T-cell (primary cell): ENCODE measurements around the gene DENND1A. TPM values are rescaled to one million over a fixed set of nuclear protein-coding genes. Genes with fewer than 3 reads are reported as not detected.

ENCODE experiments used
- ATAC-seq, 4 experiments: fragments of 200-7000 bp in 3 of 4; fragments of 150-1000 bp in 1 of 4; cut with Tn5 transposase; replicated peaks in 1 of 4; 1 replicate in 3 of 4; 2 replicates in 1 of 4; pipeline ENCODE4 v1.10.0; 2021; ENCODE audit warnings: moderate library complexity in 3 of 4, mild to moderate bottlenecking in 2 of 4, moderate number of reproducible peaks in 1 of 4
- CTCF ChIA-PET, 2 donors: fragments of 300-600 bp; sonication (Branson Sonifier 250); formaldehyde crosslinking; loops; one replicate each; lab custom pipeline; 2022; ENCODE audit warnings: antibody characterized with exemption in 2 of 2; lab: Charles Lee
- POLR2A ChIA-PET, 2 donors: fragments of 300-600 bp; sonication (Branson Sonifier 250); formaldehyde crosslinking; loops; one replicate each; lab custom pipeline; 2022; ENCODE audit warnings: antibody characterized with exemption in 2 of 2; lab: Charles Lee
- DNase-seq, 35 experiments: peaks; one replicate each; pipeline versions ENCODE4 v3.0.0 to v3.0.0-alpha.2; 2013 to 2023
- H3K27ac ChIP-seq: one replicate; pipeline ENCODE4 v1.5.1; 2013; ENCODE audit warnings: low read length
- H3K27me3 ChIP-seq, 2 experiments: replicated peaks in 1 of 2; 1 replicate in 1 of 2; 2 replicates in 1 of 2; pipeline versions ENCODE4 v1.6.1 to v1.7.0; 2013; ENCODE audit warnings: low read length in 1 of 2, mixed read lengths in 1 of 2; ENCODE audit not compliant: control insufficient read depth in 2 of 2, insufficient read depth in 2 of 2; ENCODE audit errors: extremely low read depth in 1 of 2
- H3K36me3 ChIP-seq, 2 donors: 1 replicate in 1 of 2; 2 replicates in 1 of 2; pipeline versions ENCODE4 v1.6.1 to v1.7.0; 2013; ENCODE audit warnings: low read length in 1 of 2; ENCODE audit not compliant: control insufficient read depth in 2 of 2, insufficient read depth in 1 of 2; ENCODE audit errors: extremely low read depth in 1 of 2
- H3K4me1 ChIP-seq, 2 experiments: 1 replicate in 1 of 2; 2 replicates in 1 of 2; pipeline versions ENCODE4 v1.6.1 to v1.7.0; 2013; ENCODE audit warnings: low read length in 2 of 2, mixed read lengths in 1 of 2; ENCODE audit not compliant: insufficient read depth in 2 of 2, control insufficient read depth in 1 of 2; ENCODE audit errors: extremely low read depth in 1 of 2
- H3K4me3 ChIP-seq, 2 donors: 1 replicate in 1 of 2; 2 replicates in 1 of 2; pipeline versions ENCODE4 v1.5.1 to v1.7.0; 2013; ENCODE audit warnings: mild to moderate bottlenecking in 2 of 2, low read length in 1 of 2, moderate library complexity in 1 of 2; ENCODE audit not compliant: control insufficient read depth in 1 of 2; ENCODE audit errors: extremely low read depth in 1 of 2
- H3K9me3 ChIP-seq: 2 replicates; pipeline ENCODE4 v1.7.0; 2013
- H3K27ac Mint-ChIP-seq, 2 donors: one replicate each; pipeline ENCODE4 v1.8.0; 2020 to 2021; ENCODE audit warnings: mild to moderate bottlenecking in 2 of 2, mixed read lengths in 2 of 2
- H3K27me3 Mint-ChIP-seq, 2 donors: one replicate each; pipeline ENCODE4 v1.8.0; 2021 to 2022; ENCODE audit warnings: mixed read lengths in 2 of 2
- H3K36me3 Mint-ChIP-seq: one replicate; pipeline ENCODE4 v1.8.0; 2021; ENCODE audit warnings: mixed read lengths
- H3K4me1 Mint-ChIP-seq, 3 donors: one replicate each; pipeline ENCODE4 v1.8.0; 2020 to 2022; ENCODE audit warnings: mixed read lengths in 3 of 3, mild to moderate bottlenecking in 1 of 3
- H3K4me3 Mint-ChIP-seq, 3 donors: one replicate each; pipeline ENCODE4 v1.8.0; 2020 to 2022; ENCODE audit warnings: mild to moderate bottlenecking in 3 of 3, mixed read lengths in 3 of 3, moderate library complexity in 3 of 3
- H3K9me3 Mint-ChIP-seq, 3 donors: one replicate each; pipeline ENCODE4 v1.8.0; 2020 to 2022; ENCODE audit warnings: mixed read lengths in 3 of 3
- WGBS: methylation state at CpG from one replicate; pipeline ENCODE4 v1.1.5; 2013; ENCODE audit warnings: missing lambda C conversion rate; ENCODE audit not compliant: insufficient coverage; 5-methylcytosine and 5-hydroxymethylcytosine counted together
- total RNA-seq, 35 experiments: library from RNA in 6 of 35; stranded (reverse) in 6 of 35; fragments of 120-200 nt in 1 of 35; gene quantifications; one replicate each; pipeline versions ENCODE4 v1.2.1 to v1.2.4 and lab custom pipeline; 2013 to 2026

DENND1A gene
- total RNA-seq, 5 donors from 2014 or later (not counting 1 experiment from before 2014, with no cell fraction given) = 12.4 to 19.9 (median 14.1) TPM

GRCh38 chr9:123615381-123615780 is 314.5 kb downstream of the DENND1A start:
- no peak for DNase-seq
- H3K4me1 Mint-ChIP-seq = peaks cover 0 to 6% (median 0%) of the 10 kb centered on the region in 3 donors
- Histone ChIP-seq H3K9me3 (no peaks in the 10 kb centered on the region), H3K4me3 (no peak overlapping the region), H3K4me1 (no peaks in the 10 kb centered on the region), H3K36me3 (peaks cover 3% of the 10 kb centered on the region in 2 donors), H3K27ac (no peak overlapping the region), H3K27me3 (no peaks in the 10 kb centered on the region)
- no peak overlapping the region for H3K27ac Mint-ChIP-seq
- H3K4me3 Mint-ChIP-seq = no peak overlapping the region
- H3K27me3 Mint-ChIP-seq = no peaks in the 10 kb centered on the region
- no CpG with 5 or more reads among the region's 1 CpG for WGBS
- H3K9me3 Mint-ChIP-seq = no peaks in the 10 kb centered on the region
- peaks cover 26% of the 10 kb centered on the region for H3K36me3 Mint-ChIP-seq
- no peak for ATAC-seq
- ChIA-PET POLR2A (no interaction called here), CTCF (no interaction called here)

DNA sequence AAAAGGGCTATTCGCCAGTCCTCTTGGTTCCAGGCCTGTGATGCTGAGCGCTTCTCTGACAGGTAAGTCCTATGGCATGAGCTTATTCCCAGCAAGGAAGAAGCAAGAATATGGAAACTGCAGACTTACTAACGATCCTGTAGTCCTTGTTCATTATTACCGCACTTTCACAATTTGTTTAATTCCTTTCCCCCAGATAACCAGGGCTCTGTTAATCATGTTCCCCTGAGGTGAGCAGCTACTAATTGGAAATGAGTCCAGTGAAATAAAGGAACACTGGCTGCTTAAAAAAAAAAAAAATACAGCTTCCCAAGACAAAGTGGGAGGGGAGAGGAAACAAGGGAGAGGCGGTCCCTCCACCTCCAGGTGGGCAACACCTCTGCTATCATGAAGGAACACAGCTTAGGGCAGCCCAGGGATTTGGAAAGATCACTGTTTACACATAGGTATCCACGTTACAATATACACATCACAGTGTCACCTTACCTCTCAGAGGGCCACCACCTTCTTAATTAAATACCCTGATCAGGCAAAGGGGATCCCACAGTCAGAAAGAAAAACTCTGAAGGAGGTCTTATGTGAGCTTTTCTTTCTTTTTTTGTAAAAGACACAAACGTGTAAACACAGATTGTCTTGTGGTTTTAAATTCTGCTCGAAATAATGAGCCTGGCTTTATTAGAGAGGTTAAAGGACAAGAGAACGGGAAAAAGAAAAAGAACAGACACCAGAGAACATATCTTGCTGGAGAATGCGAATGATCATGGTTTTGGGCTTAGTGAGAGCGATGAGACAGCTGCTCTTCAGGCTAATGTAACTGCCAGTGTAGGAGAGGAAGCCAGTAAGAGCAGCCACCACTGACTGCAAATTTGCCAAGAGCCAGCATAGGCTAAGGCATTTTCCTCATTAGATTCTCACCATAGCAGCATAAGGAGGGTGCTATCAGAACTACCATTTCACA is 315.3 kb downstream of the DENND1A start:
- POLR2A ChIA-PET = no interaction called here
- Histone ChIP-seq H3K4me3 (no peak overlapping the region), H3K4me1 (no peaks in the 10 kb centered on the region), H3K36me3 (peaks cover 3% of the 10 kb centered on the region in 2 donors), H3K27ac (no peak overlapping the region), H3K27me3 (no peaks in the 10 kb centered on the region), H3K9me3 (no peaks in the 10 kb centered on the region)
- H3K27ac Mint-ChIP-seq = no peak overlapping the region
- no peaks in the 10 kb centered on the region for H3K9me3 Mint-ChIP-seq
- ATAC-seq (no peak), DNase-seq (no peak)
- WGBS = 93% methylated on average over 6 of the region's 11 CpGs
- peaks cover 0 to 6% (median 0%) of the 10 kb centered on the region in 3 donors for H3K4me1 Mint-ChIP-seq
- CTCF ChIA-PET = interaction anchor here in 1 of 2 donors (0.7 kb wide), 2 partner anchors 18 to 23 kb away, joined by 3 read pairs; no protein-coding TSS in a partner anchor
- peaks cover 23% of the 10 kb centered on the region for H3K36me3 Mint-ChIP-seq
- H3K4me3 Mint-ChIP-seq = no peak overlapping the region
- no peaks in the 10 kb centered on the region for H3K27me3 Mint-ChIP-seq

DNA sequence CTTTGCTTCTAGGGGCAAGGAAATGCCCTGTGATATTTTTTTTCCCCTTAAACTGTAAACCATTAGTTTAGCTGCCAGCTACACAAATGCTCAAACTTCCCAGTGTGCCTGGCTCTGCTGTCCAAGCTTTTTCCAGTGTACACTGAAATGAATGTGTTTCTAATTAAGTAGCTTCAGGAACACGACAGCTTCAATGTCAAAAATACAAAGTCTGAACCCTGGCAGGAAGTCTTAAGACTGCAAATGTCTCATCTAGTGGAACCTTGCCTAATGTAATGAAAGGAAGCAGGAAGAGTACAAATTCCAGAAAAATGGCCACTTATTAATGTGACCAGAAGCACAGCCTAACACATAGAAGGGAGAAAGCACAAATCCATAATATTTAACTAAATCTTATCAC is 318.7 kb downstream of the DENND1A start:
- no peak overlapping the region for H3K4me3 ChIP-seq
- H3K27ac ChIP-seq = no peak overlapping the region
- no peak overlapping the region for H3K27ac Mint-ChIP-seq
- H3K36me3 Mint-ChIP-seq = peaks cover 15% of the 10 kb centered on the region
- ChIA-PET POLR2A (no interaction called here), CTCF (no interaction called here)
- 91% methylated on average over 1 of the region's 1 CpG for whole genome bisulfite sequencing
- H3K9me3 ChIP-seq = no peaks in the 10 kb centered on the region
- no peak for ATAC-seq
- H3K4me1 Mint-ChIP-seq = no peaks in the 10 kb centered on the region
- no peaks in the 10 kb centered on the region for H3K27me3 ChIP-seq
- no peaks in the 10 kb centered on the region for H3K4me1 ChIP-seq
- H3K9me3 Mint-ChIP-seq = no peaks in the 10 kb centered on the region
- H3K4me3 Mint-ChIP-seq = no peak overlapping the region
- H3K27me3 Mint-ChIP-seq = no peaks in the 10 kb centered on the region
- no peaks in the 10 kb centered on the region for H3K36me3 ChIP-seq
- no peak for DNase-seq

- H3K27me3 ChIP-seq = no peaks in the 10 kb centered on the region
- ChIA-PET CTCF (no interaction called here), POLR2A (no interaction called here)
- H3K9me3 ChIP-seq = no peaks in the 10 kb centered on the region
- Mint-ChIP-seq H3K9me3 (no peaks in the 10 kb centered on the region), H3K27me3 (no peaks in the 10 kb centered on the region), H3K36me3 (peaks cover 14% of the 10 kb centered on the region), H3K4me1 (no peaks in the 10 kb centered on the region), H3K4me3 (no peak overlapping the region), H3K27ac (no peak overlapping the region)
- no peaks in the 10 kb centered on the region for H3K4me1 ChIP-seq
- ATAC-seq (no peak), DNase-seq (no peak)
- H3K27ac ChIP-seq = no peak overlapping the region
- H3K4me3 ChIP-seq = no peak overlapping the region
- H3K36me3 ChIP-seq = no peaks in the 10 kb centered on the region
- 100% methylated on average over 1 of the region's 6 CpGs for WGBS
Measured at GRCh38 chr9:123609844-123610243, 320.1 kb downstream of the DENND1A start.

DNA sequence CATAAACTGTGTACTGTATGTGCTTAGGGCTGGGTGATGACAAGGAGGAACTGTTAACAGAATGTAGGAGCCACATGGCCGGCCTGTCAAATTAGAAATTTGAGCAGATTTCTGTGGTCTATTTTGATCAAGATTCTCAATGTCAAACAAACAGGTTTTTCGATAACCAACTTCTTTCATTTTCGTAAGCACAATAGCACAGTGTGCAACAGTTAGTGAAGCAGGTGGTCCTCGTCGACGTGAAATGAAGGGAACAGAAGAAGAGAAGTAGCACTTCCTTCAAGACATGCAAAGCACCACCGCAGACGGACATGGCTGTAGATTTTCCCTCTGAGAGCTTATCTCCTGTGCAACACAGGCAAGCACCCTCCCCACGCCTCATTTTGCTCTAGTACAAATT is 321.8 kb downstream of the DENND1A start:
- Mint-ChIP-seq H3K27ac (no peak overlapping the region), H3K27me3 (no peaks in the 10 kb centered on the region), H3K4me3 (no peak overlapping the region), H3K4me1 (no peaks in the 10 kb centered on the region), H3K9me3 (no peaks in the 10 kb centered on the region), H3K36me3 (peaks cover 21% of the 10 kb centered on the region)
- 100% methylated on average over 1 of the region's 9 CpGs for WGBS
- H3K27me3 ChIP-seq = no peaks in the 10 kb centered on the region
- DNase-seq (no peak), ATAC-seq (no peak)
- H3K27ac ChIP-seq = no peak overlapping the region
- H3K4me3 ChIP-seq = no peak overlapping the region
- CTCF ChIA-PET = no interaction called here
- no peaks in the 10 kb centered on the region for H3K9me3 ChIP-seq
- POLR2A ChIA-PET = no interaction called here
- no peaks in the 10 kb centered on the region for H3K4me1 ChIP-seq
- H3K36me3 ChIP-seq = no peaks in the 10 kb centered on the region

- H3K9me3 ChIP-seq = no peaks in the 10 kb centered on the region
- CTCF ChIA-PET = no interaction called here
- H3K27me3 ChIP-seq = no peaks in the 10 kb centered on the region
- H3K27ac Mint-ChIP-seq = no peak overlapping the region
- no peaks in the 10 kb centered on the region for H3K9me3 Mint-ChIP-seq
- H3K36me3 Mint-ChIP-seq = peaks cover 26% of the 10 kb centered on the region
- no peaks in the 10 kb centered on the region for H3K36me3 ChIP-seq
- WGBS = 100% methylated on average over 2 of the region's 2 CpGs
- no peak overlapping the region for H3K4me3 ChIP-seq
- DNase-seq (no peak), ATAC-seq (no peak)
- no peak overlapping the region for H3K4me3 Mint-ChIP-seq
- no peaks in the 10 kb centered on the region for H3K27me3 Mint-ChIP-seq
- no peaks in the 10 kb centered on the region for H3K4me1 ChIP-seq
- no peak overlapping the region for H3K27ac ChIP-seq
- POLR2A ChIA-PET = no interaction called here
- no peaks in the 10 kb centered on the region for H3K4me1 Mint-ChIP-seq
Measured at GRCh38 chr9:123607479-123607878, 322.4 kb downstream of the DENND1A start.
